ENCODE results near the gene NEK9. TPM values are rescaled to one million over a fixed set of nuclear protein-coding genes. Genes with fewer than 3 reads are reported as not detected.

NEK9 gene
- total RNA-seq, 4 donors from 2014 or later: 76.1 to 109 (median 94.4) TPM

DNA sequence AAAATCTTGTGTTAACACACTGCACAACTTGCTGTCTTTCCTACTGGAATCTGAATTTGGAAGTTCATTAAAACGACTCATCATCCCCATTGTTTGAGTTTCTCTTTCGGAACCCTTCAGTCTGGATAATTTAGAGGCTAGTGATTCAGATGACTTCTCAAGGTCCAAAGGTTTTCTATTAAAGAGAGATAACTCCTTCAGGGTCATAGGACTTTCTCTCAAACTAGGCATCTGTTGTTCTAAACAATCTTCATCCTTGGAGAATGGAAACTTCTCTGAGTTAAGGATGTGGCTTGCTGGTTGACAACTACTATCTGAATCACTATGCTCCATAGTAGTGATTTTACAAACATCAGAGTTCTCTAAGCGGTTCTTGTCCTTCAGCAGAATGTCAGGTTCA is 79.9 kb downstream of the NEK9 start:
- no peak overlapping the region for H3K4me3 ChIP-seq
- peaks cover 0 to 9% (median under 1%) of the 10 kb centered on the region in 3 donors for H3K36me3 ChIP-seq
- peaks cover 0 to 62% (median 24%) of the 10 kb centered on the region in 4 donors for H3K4me1 ChIP-seq
- H3K27ac ChIP-seq: peak overlapping the region in 1 of 4 donors; percentile 7
- no peak for DNase-seq (ENCODE audit: low spot score in 2 of 2)
- 92 to 94% methylated on average over 3 of the region's 3 CpGs for WGBS, 2 donors
- no peaks in the 10 kb centered on the region for H3K9me3 ChIP-seq
- no peak for TF ChIP-seq EP300 (IDR thresholded peaks at IDR 0.05)
- TF ChIP-seq POLR2A (IDR thresholded peaks at IDR 0.05): no peak
- TF ChIP-seq, protein P1, sequence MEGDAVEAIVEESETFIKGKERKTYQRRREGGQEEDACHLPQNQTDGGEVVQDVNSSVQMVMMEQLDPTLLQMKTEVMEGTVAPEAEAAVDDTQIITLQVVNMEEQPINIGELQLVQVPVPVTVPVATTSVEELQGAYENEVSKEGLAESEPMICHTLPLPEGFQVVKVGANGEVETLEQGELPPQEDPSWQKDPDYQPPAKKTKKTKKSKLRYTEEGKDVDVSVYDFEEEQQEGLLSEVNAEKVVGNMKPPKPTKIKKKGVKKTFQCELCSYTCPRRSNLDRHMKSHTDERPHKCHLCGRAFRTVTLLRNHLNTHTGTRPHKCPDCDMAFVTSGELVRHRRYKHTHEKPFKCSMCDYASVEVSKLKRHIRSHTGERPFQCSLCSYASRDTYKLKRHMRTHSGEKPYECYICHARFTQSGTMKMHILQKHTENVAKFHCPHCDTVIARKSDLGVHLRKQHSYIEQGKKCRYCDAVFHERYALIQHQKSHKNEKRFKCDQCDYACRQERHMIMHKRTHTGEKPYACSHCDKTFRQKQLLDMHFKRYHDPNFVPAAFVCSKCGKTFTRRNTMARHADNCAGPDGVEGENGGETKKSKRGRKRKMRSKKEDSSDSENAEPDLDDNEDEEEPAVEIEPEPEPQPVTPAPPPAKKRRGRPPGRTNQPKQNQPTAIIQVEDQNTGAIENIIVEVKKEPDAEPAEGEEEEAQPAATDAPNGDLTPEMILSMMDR (IDR thresholded peaks at IDR 0.05): no peak
- no peaks in the 10 kb centered on the region for H3K27me3 ChIP-seq

DNA sequence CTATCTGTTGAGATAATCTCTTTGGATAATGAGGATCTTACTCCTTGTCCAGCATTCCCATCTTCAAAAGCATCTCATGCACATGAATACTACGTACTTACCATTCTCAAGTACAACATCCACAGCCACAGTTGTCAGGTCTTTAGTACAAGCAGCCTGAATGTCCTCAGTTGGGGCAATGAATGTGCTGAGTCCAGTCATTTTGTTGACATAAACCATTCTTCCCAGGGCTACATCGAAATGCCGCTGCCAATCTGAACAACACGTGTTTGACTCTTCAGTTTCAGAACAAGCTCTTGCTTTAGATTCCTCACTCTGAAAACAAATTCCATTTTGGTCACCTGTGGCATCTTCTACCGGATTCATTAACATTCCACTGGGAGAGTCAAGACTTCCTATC is 80.6 kb downstream of the NEK9 start:
- WGBS, 2 donors: 85 to 86% methylated on average over 5 of the region's 5 CpGs
- H3K36me3 ChIP-seq: peaks cover 0 to 15% (median 3%) of the 10 kb centered on the region in 3 donors
- H3K9me3 ChIP-seq: no peaks in the 10 kb centered on the region
- H3K27me3 ChIP-seq: no peaks in the 10 kb centered on the region
- H3K4me3 ChIP-seq: no peak overlapping the region
- H3K4me1 ChIP-seq: peaks cover 0 to 62% (median 25%) of the 10 kb centered on the region in 4 donors
- DNase-seq (ENCODE audit: low spot score in 2 of 2): no peak
- no peak overlapping the region for H3K27ac ChIP-seq
- no peak for TF ChIP-seq POLR2A (IDR thresholded peaks at IDR 0.05)
- TF ChIP-seq EP300 (IDR thresholded peaks at IDR 0.05): no peak
- TF ChIP-seq, protein P1 (IDR thresholded peaks at IDR 0.05): no peak

DNA sequence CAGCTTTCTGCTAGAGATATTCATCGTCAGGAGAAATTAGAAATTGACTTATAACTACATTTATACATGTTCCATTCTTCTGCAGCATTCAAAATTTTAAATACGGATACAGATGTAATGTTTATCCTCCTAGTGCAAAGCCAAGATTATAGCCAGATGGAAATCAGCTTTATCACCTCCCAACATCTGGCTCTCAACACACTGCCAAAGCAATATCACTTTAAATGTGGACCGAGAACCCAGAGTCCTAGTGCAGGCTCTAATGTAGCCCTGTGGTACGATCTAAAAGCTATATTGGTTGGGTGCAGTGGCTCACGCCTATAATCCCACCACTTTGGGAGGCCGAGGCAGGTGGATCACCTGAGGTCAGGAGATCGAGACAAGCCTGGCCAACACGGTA is 82.1 kb downstream of the NEK9 start:
- Histone ChIP-seq H3K27me3 (no peaks in the 10 kb centered on the region), H3K9me3 (no peaks in the 10 kb centered on the region), H3K4me3 (no peak overlapping the region), H3K4me1 (peaks cover 0 to 50% (median 16%) of the 10 kb centered on the region in 4 donors), H3K27ac (no peak overlapping the region), H3K36me3 (peaks cover 0 to 23% (median 3%) of the 10 kb centered on the region in 3 donors)
- TF ChIP-seq POLR2A (IDR thresholded peaks at IDR 0.05): no peak
- TF ChIP-seq, protein P1 (IDR thresholded peaks at IDR 0.05): no peak
- TF ChIP-seq EP300 (IDR thresholded peaks at IDR 0.05): no peak
- 65 to 71% methylated on average over 8 of the region's 8 CpGs for WGBS, 2 donors
- DNase-seq (ENCODE audit: low spot score in 2 of 2): no peak

DNA sequence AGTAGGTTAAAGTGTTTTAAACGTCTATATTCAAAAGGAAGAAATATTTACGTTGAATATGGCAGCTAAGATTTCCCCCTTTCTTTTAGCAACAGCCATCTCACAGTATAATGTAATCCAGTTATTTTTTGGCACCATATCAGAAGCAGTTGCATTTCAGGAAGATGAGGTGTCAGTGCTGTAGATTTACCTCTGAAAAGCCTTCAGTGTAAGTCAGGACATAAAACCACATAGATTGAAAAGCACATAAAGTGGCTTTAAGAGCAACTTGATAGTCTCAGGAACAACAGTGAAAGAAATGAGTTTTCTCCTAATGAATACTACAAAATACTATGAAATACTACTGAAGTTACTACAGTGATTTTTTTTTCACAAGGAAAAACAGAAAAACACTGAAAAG is 82.5 kb downstream of the NEK9 start:
- no peaks in the 10 kb centered on the region for H3K27me3 ChIP-seq
- 32 to 50% methylated on average over 2 of the region's 2 CpGs for WGBS, 2 donors
- TF ChIP-seq POLR2A (IDR thresholded peaks at IDR 0.05) (no peak), EP300 (IDR thresholded peaks at IDR 0.05) (no peak)
- TF ChIP-seq, protein P1 (IDR thresholded peaks at IDR 0.05): no peak
- DNase-seq (ENCODE audit: low spot score in 2 of 2): no peak
- H3K4me1 ChIP-seq: peaks cover 0 to 46% (median 13%) of the 10 kb centered on the region in 4 donors
- H3K9me3 ChIP-seq: no peaks in the 10 kb centered on the region
- no peak overlapping the region for H3K27ac ChIP-seq
- peaks cover 0 to 26% (median 3%) of the 10 kb centered on the region in 3 donors for H3K36me3 ChIP-seq
- no peak overlapping the region for H3K4me3 ChIP-seq

DNA sequence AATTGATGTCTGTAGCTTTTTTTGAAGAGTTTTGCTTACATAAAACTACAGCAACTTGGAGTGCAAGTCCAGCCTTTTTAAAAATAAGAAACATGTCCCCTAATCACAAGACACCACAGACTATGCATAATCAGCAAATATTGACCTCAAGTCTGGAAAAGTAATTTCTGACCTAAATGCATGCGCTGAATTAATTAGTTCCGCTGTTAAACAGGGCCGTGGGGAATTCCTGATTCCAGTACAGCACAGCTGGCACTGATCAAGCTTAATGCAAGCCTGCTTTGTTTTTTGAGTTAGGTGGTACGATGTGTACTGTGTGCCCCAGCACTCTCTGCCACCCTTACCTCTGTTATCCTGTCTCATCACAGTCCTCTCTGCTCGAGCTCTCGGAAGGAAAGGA is 84.8 kb downstream of the NEK9 start:
- no peak for DNase-seq (ENCODE audit: low spot score in 2 of 2)
- no peaks in the 10 kb centered on the region for H3K9me3 ChIP-seq
- H3K27me3 ChIP-seq: no peaks in the 10 kb centered on the region
- H3K4me3 ChIP-seq: no peak overlapping the region
- TF ChIP-seq EP300 (IDR thresholded peaks at IDR 0.05) (no peak), POLR2A (IDR thresholded peaks at IDR 0.05) (no peak)
- WGBS, 2 donors: 48 to 56% methylated on average over 6 of the region's 6 CpGs
- no peak overlapping the region for H3K27ac ChIP-seq
- H3K36me3 ChIP-seq: peaks cover 3 to 46% (median 3%) of the 10 kb centered on the region in 3 donors
- H3K4me1 ChIP-seq: peaks cover 0 to 23% (median 2%) of the 10 kb centered on the region in 4 donors
